Testis (tissue), 2 donors: ENCODE results near the gene BZW2.

Experiments used
- POLR2A ChIP-seq: fragments of 450-650 bp; IDR thresholded peaks from one replicate; pipeline ENCODE4 v1.6.1; 2017; ENCODE audit warnings: antibody characterized with exemption, mild to moderate bottlenecking, moderate library complexity
- TF ChIP-seq, protein P1 (sequence below), 3 experiments: fragments of 450-650 bp in 2 of 3; fragments of 200-600 bp in 1 of 3; sonication (generic) in 1 of 3; IDR thresholded peaks; one replicate each; pipeline ENCODE4 v1.5.1; 2016 to 2019; ENCODE audit warnings: antibody characterized with exemption in 3 of 3, mild to moderate bottlenecking in 2 of 3, moderate library complexity in 1 of 3

DNA sequence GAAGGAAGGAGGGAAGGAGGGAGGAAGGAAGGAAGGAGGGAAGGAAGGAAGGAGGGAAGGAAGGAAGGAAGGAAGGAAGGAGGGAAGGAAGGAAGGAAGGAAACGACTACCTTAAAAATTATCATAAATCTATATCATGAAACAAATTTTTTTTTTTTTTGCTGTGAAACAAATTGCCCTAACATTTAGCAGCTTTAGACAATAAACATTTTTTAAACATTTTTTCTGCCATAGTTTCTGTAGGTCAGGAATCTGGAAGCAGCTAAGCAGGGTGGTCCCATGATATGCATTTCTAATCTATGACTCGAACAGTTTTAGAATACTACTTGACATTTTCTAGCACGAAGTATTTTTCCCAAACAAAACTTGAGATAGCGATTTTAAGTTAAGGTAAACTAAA is 64.7 kb downstream of the BZW2 start:
- no peak for TF ChIP-seq POLR2A
- TF ChIP-seq, protein P1, sequence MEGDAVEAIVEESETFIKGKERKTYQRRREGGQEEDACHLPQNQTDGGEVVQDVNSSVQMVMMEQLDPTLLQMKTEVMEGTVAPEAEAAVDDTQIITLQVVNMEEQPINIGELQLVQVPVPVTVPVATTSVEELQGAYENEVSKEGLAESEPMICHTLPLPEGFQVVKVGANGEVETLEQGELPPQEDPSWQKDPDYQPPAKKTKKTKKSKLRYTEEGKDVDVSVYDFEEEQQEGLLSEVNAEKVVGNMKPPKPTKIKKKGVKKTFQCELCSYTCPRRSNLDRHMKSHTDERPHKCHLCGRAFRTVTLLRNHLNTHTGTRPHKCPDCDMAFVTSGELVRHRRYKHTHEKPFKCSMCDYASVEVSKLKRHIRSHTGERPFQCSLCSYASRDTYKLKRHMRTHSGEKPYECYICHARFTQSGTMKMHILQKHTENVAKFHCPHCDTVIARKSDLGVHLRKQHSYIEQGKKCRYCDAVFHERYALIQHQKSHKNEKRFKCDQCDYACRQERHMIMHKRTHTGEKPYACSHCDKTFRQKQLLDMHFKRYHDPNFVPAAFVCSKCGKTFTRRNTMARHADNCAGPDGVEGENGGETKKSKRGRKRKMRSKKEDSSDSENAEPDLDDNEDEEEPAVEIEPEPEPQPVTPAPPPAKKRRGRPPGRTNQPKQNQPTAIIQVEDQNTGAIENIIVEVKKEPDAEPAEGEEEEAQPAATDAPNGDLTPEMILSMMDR (IDR thresholded peaks at IDR 0.05) = no peak
